ENCODE data around the gene PRKAG2.

DNA sequence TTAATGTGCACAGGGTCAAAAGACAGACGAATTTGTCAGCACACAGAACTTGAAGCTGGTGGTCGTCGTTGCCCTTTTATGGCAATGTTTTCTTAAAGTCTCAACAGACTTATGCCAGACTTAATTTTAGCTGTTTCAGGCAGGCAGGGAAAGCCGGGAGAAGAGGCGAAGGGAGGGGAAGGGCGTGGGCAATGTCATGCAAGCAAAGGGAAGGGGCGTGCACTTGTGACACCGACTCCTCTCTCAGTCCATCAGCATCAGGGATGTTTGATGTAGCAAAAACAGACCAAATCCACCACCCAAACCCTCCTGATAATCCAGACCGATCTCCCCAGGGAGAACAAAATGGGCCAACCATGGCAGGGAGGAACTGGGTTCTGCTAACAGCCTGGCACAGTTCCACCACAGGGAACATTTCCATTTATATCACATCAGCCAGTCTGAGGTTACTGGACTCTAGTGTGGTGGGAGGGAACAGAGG is 239.1 kb downstream of the PRKAG2 start:
- TF ChIP-seq CTCF (IDR thresholded peaks at IDR 0.05; ENCODE audit: low read depth, low read length) (no peak), POLR2A (IDR thresholded peaks at IDR 0.05; ENCODE audit: extremely low read depth, insufficient read length) (no peak), MYC (IDR thresholded peaks at IDR 0.05; ENCODE audit: low read depth, low read length) (no peak)
- TF ChIP-seq, protein P1, sequence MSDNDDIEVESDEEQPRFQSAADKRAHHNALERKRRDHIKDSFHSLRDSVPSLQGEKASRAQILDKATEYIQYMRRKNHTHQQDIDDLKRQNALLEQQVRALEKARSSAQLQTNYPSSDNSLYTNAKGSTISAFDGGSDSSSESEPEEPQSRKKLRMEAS (IDR thresholded peaks at IDR 0.05; ENCODE audit: low read depth, low read length), result no peak

All from NB4 (cell line).